ENCODE measurements around the gene RPRD1B.
"Not testable (repeated sequence)": the region's sequence is repeated elsewhere in the genome, so short reads cannot be mapped to it uniquely, and the experiment has no call there.

RPRD1B gene

GRCh38 chr20:38073307-38074071, 39.9 kb downstream of the RPRD1B start:
- no peak for DNase-seq (ENCODE audit: low read depth in 3 of 3)

- DNase-seq (ENCODE audit: low read depth in 3 of 3) = no peak
Measured at GRCh38 chr20:38075161-38075998, 41.8 kb downstream of the RPRD1B start.

GRCh38 chr20:38076548-38076947, 43.0 kb downstream of the RPRD1B start:
- DNase-seq (ENCODE audit: low read depth in 3 of 3) = no peak

GRCh38 chr20:38078084-38078483, 44.5 kb downstream of the RPRD1B start:
- DNase-seq (ENCODE audit: low read depth in 3 of 3) = no peak

- DNase-seq (ENCODE audit: low read depth in 3 of 3) = no peak
Measured at GRCh38 chr20:38079353-38079752, 45.8 kb downstream of the RPRD1B start.

- no peak for DNase-seq (ENCODE audit: low read depth in 3 of 3)
Measured at GRCh38 chr20:38081575-38081974, 48.0 kb downstream of the RPRD1B start.

- no peak for DNase-seq (ENCODE audit: low read depth in 3 of 3)
Measured at GRCh38 chr20:38082894-38083293, 49.3 kb downstream of the RPRD1B start.

- no peak for DNase-seq (ENCODE audit: low read depth in 3 of 3)
Measured at GRCh38 chr20:38083338-38084048, 49.9 kb downstream of the RPRD1B start.

- no peak for DNase-seq (ENCODE audit: low read depth in 3 of 3)
Measured at GRCh38 chr20:38084425-38084951, 50.9 kb downstream of the RPRD1B start.

- DNase-seq (ENCODE audit: low read depth in 3 of 3) = no peak
Measured at GRCh38 chr20:38085026-38085425, 51.5 kb downstream of the RPRD1B start.

GRCh38 chr20:38089500-38089899, 56.0 kb downstream of the RPRD1B start:
- no peak for DNase-seq (ENCODE audit: low read depth in 3 of 3)

GRCh38 chr20:38090061-38090460, 56.5 kb downstream of the RPRD1B start:
- no peak for DNase-seq (ENCODE audit: low read depth in 3 of 3)

- no peak for DNase-seq (ENCODE audit: low read depth in 3 of 3)
Measured at GRCh38 chr20:38091441-38092216, 58.1 kb downstream of the RPRD1B start.

- DNase-seq (ENCODE audit: low read depth in 3 of 3) = no peak
Measured at GRCh38 chr20:38092260-38092857, 58.8 kb downstream of the RPRD1B start.

GRCh38 chr20:38092915-38093314, 59.4 kb downstream of the RPRD1B start:
- no peak for DNase-seq (ENCODE audit: low read depth in 3 of 3)

- no peak for DNase-seq (ENCODE audit: low read depth in 3 of 3)
Measured at GRCh38 chr20:38093641-38094077, 60.1 kb downstream of the RPRD1B start.

GRCh38 chr20:38094373-38094891, 60.9 kb downstream of the RPRD1B start:
- no peak for DNase-seq (ENCODE audit: low read depth in 3 of 3)

GRCh38 chr20:38095017-38095686, 61.6 kb downstream of the RPRD1B start:
- DNase-seq (ENCODE audit: low read depth in 3 of 3) = no peak

GRCh38 chr20:38098952-38099351, 65.4 kb downstream of the RPRD1B start:
- no peak for DNase-seq (ENCODE audit: low read depth in 3 of 3)

GRCh38 chr20:38102206-38102605, 68.7 kb downstream of the RPRD1B start:
- DNase-seq (ENCODE audit: low read depth in 3 of 3) = not testable (repeated sequence)

Data from stimulated activated CD4-positive, alpha-beta T cell treated with anti-CD3 and anti-CD28 coated beads, TNF-alpha, amount 100 ng/mL, for 4 hours (primary cell).